ENCODE results near the gene GPRIN2. TPM values are rescaled to one million over a fixed set of nuclear protein-coding genes. Genes with fewer than 3 reads are reported as not detected.

GPRIN2 gene
- total and polyA plus RNA-seq, 2 of the 8 experiments (the other 6 are each of a cell fraction or from before 2014, with no cell fraction given): 14.3 to 18.6 TPM

DNA sequence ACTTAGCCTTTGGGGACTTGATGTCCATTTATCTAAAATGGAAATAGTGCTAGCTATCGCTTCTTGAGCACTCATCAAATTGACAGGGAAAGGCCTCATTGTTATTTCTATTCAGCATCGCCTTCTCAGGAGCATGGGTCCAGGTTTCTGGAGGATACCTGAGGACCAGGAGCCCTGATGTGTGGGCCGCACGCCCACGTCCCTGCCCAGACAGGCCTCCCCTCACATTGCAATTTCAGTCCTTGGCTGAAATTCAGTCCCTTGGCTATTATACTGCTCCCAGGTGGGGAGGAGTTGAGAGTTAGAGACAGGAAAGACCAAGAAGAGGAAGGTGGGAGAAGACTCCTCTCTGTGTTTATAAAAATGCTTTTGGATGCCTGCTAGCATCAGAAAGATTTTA lies 38.9 kb downstream of the GPRIN2 start (continued):
- no peak for TF ChIP-seq ATF2 (IDR thresholded peaks at IDR 0.05; ENCODE audit: low read length)
